NCI-H524 (cell line): ENCODE results near the gene MYH6.
"Not testable (repeated sequence)": the region's sequence is repeated elsewhere in the genome, so short reads cannot be mapped to it uniquely, and the experiment has no call there.

Source experiments
- DNase-seq, 2 experiments: peaks; one replicate each; lab custom pipeline; 2025; lab: John Stamatoyannopoulos, UW

Gene MYH6

DNA sequence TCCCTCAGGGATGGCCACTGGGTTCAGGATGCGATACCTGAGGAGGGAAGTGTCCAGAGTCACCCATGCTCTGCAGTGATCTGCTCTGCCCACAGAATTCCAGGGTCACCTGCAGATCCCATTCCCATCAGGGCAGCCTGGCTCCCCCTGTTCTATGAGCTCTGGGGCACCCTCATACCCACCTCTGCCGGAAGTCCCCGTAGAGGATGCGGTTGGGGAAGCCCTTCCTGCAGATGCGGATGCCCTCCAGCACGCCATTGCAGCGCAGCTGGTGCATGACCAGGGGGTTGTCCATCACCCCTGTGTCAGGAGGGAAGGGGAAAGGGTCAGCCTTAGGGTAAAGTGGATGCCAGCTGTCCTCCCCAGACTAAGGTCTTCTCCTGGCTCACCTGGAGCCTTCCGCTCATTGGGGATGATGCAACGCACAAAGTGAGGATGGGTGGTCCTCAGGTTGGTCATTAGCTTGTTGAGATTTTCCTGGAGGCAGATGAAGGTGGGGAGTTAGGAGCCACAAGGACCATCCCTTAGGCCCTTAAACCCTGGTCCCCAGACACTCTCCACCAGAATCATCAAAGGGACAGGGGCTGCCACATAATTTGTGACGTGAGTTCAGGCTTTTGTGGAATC, 11.2 kb downstream of the MYH6 start:
- no peak for DNase-seq

DNA sequence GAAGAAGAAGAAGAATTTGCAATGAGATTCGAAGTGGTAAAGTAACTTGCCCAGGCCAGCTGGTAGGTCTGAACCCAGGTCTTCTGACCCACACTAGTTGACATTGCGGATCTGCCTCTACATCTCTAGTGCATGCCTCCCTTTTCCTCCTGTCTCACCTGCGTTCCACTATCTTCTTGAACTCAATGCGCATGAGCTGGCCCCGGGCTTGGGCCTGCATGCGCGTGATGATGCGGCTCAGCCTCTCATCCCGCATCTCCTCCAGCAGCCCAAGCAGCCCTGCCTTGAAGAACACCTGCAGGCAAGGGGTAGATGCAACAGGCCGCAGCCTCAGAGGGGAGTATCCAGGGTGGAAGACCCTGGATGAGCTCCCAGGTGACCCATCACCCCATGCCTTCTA, 11.9 kb downstream of the MYH6 start:
- DNase-seq, result no peak

DNA sequence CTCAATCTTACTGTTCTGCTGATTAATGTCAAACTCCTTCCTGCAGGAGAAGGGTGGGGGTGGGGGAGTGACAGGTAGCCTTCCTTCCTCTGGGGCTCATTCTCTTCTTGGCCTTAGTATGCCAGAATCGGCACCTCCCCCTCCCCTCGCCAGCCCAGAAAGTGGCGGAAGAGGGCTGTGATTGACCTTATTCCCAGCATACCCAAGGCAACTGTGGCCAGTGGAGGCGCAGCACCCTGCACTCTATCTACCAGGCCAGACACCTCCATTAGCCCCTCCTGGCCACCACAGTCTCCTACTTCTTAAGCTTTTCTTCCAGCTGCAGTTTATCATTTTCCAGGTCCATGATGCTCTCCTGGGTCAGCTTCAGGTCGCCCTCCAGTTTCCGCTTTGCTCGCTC, 15.5 kb downstream of the MYH6 start:
- DNase-seq, result no peak

DNA sequence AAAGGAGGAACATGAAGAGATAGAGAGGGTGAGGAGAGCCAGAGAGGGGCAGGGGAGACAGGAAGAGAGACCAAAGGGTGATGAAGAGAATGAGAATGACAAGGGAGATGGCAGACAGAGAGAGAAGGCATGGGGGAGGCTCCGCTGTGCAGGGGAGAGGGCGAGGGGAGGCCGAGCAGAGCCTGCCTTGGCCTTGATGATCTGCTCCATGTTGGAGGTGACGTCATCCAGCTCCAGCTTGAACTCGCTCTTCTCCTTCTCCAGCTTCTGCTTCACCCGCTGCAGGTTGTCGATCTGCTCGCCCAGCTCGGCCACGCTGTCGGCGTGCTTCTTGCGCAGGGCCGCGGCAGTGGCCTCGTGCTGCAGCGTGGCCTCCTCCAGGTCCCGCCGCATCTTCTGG, 18.2 kb downstream of the MYH6 start:
- DNase-seq, result not testable (repeated sequence)

DNA sequence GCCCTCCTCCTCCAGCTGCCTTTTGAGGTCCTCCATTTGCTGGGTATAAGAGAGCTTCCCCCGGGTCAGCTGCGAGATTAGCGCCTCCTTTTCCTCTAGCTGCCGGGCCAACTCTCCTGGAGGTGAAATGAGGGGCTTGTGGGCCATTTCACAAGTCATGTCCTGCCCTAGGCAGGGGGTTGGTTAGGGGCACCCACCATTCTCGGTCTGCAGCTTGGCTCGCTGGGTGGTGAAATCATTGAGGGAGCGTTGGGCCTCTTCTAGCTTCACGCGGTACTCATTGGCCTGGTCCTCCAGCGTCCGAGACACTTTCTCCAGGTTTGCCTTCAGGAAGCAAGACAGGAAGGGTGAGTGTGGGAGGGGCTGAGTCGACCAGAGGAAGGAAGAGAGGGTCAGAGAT, 18.7 kb downstream of the MYH6 start:
- no peak for DNase-seq

DNA sequence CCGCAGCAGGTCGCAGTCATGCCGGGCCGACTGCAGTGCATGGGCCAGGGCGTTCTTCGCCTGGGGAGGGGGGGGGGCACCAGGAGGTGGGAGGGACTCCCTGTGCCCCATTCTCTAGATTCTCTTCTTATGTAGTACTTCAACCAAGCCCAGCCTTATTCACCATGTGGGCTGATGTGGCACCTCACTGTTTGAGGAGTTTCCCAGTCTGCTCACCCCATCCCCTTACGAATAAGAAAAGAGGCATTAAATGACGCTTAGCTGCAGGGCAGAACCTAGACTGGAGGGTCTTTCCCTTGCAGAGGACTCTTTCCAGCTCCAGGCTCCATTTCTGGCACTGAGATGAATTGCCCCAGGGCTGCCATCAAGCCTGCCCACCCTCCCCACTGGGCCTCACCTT, 19.1 kb downstream of the MYH6 start:
- DNase-seq, result no peak

DNA sequence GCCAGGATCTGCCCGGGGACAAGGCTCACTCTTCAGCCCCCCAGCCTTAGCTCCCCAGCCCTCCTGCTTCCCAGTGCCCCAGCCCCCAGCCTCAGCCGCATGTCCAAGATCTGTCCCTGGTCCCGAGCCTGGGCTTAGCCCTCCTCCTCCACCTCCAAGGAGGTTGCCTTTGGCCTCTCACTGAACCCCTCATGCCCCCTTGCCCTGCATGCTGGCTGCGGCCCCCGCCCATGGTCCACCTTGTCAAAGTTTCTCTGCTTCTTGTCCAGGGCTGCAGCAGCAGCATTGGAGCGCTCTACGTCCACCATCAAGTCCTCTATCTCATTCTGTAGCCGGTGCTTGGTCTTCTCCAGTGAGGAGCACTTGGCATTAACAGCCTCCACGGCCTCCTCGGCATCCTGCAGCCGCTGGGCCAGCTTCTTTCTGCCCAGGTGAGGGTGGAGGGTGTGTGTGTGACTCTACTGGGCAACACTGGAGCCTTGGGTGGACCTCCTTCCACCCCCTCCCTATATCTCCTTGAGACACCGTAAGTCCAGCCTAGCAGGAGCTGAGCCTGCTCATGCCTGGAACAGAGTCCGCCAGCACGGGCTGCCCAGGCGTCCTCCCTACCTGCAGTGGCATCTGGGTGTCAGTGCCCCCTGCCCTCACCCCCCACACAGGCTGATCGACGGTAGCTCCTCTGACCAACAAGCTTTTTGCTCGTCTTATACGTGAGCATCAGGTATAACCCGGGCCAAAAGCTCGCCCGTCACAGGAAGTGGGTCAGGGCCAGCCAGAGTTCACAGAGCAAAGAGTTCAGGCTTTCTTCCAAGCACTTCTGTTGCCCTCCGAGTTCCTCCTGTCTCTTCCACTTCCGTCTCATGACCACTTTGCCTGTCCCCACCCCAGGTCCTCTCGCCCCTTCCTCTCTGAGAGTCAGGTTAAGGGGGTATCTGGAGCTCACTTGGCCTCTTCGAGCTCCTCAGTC, 19.9 kb downstream of the MYH6 start:
- DNase-seq, result no peak

DNA sequence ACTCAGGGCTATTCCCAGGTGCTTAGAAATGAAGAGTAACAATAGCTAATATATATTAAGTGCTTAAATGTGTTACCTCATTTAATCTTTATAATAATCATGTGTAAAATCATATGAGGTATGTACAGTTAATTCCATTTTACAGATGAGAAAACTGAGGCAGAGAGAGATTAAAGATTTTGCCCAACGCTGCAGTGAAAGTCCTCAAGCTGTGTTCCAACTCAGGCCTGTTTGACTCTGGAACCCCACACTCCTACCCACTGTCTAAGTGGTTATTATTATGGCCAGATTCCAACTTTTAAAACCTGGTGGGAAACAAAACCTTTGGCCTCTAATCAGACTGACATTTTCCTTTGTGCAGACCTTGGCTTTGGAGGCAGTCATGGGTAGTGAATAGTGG, 21.1 kb downstream of the MYH6 start:
- DNase-seq, result no peak

DNA sequence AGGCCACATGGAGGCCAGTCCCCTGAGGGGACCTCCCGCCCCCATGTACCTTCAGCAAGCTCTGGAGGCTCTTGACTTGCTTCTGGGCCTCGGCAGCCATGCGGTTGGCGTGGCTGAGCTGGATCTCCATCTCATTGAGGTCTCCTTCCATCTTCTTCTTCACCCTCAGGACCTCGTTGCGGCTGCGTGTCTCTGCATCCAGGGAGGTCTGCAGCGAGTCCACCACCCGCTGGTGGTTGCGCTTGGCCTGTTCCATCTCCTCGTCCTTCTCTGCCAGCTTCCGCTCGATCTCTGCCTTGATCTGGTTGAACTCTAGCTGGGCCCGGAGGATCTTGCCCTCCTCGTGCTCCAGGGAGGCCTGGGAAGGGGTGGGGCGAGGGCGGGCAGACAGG, 21.8 kb downstream of the MYH6 start:
- DNase-seq, result not testable (repeated sequence)

DNA sequence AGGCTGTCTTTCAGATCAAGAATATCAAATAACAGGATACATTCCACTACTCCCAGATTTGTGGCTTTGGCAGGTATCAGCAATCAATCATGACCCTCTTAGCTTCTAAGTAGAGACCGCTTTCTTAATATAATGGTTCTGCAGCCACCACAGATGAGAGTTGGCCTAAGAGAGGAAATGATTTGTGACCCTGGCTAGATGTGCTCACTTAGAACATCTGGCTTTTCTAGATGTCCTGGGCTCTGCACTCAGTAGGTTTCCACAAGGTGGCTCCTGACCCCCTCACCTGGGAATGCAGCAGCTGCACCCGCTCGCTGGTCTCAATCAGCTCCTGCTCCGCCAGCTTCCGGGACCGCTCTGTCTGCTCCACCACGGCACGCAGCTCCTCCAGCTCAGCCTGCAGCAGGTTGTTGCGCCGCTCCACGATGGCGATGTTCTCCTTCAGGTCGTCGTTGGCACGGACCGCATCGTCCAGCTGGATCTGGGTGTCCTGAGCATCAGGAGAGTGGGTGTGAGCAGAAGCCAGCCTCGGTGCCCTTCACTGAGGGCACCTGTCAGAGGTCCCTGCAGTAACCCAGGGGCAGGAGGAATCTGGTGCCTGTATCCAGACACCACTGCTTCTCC, 22.3 kb downstream of the MYH6 start:
- no peak for DNase-seq

DNA sequence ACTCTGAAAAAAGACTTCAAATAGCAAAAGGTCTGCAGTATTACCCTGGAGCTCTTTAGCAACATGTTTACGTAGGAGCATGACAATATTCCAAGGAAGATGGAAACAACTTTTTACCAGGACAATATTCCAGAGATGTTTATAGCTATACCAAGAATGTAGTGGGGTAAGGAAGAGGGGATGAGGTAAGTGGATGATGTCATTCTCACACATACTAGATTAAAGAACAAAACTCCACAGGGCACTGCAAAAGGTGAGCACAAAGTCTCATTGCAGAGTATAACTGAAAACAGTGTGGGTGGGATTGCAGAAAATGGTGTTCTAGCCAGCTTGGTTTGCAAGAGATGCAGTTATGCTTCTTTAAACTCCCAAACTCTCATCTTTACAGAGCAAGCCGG, 22.8 kb downstream of the MYH6 start:
- DNase-seq, result no peak

DNA sequence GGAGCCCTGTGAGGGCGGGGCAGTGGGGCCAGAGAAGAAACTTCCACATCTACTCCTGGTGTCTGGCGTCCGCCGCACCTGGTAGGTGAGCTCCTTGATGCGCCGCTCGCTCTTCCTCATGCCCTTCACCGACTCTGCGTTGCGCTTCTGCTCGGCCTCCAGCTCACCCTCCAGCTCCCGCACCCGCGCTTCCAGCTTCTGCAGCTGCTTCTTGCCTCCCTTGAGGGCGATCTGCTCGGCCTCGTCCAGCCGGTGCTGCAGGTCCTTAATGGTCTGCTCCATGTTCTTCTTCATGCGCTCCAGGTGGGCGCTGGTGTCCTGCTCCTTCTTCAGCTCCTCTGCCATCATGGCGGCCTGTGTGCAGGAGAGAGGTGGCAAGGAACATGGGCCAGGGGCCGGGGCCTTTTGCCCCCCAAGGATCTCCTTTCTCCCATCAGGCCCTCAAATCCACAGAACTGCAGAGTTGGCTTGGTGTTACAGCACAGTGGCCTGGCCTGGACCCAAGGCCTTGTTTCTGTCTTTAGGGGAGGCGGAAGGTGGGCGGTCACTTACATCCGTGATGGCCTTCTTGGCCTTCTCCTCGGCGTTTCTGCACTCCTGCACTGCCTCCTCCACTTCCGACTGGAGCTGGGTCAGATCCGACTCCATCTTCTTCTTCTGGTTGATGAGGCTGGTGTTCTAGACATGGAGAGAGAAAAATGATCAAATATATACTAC, 23.6 kb downstream of the MYH6 start:
- DNase-seq, result no peak

DNA sequence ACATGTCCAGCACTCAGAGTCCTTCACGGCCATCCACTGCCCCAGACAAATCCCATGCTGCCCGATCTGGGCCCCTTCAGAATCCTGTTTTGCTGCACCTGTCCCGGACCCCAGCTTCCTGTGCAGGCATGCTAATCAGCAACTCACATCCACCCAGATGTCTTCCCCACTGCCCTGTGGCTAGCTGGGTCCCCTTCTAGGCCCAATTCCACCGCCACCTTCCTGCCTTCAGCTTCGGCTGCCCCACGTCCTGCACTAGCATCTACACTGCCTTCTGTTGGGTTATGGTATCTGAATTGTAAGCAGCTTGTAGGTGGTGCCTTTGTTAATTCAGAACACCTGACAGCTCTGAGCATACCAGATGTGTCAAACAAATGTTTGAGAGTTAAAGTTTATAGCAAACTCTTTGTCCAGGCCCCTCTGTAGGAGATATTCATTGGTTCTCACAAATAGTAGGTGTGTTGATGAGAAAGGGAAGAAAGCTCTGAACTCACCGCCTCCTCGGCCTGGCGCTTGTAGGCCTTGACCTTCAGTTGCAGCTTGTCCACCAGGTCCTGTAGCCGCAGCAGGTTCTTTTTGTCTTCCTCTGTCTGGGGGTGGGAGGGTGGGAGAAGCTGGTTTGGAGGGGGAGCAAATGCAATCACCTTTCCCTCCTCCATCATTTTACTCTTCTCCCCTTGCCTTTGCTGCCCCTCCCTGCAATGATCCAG, 25.2 kb downstream of the MYH6 start:
- no peak for DNase-seq

DNA sequence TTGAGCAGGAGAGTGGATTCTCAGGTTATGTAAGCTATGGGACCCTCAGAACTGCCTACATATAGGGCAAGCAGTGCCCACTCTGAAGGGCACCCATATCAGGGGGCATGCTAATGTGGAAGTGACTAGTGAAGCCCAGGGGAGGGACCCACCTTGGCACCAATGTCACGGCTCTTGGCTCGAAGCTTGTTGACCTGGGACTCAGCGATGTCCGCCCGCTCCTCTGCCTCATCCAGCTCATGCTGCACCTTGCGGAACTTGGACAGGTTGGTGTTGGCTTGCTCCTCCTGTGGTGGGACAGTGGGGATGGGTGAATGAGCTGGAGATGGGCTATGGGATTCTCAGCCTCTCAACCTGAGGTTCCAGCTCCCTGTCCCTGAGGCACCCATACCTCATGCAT, 25.8 kb downstream of the MYH6 start:
- no peak for DNase-seq

DNA sequence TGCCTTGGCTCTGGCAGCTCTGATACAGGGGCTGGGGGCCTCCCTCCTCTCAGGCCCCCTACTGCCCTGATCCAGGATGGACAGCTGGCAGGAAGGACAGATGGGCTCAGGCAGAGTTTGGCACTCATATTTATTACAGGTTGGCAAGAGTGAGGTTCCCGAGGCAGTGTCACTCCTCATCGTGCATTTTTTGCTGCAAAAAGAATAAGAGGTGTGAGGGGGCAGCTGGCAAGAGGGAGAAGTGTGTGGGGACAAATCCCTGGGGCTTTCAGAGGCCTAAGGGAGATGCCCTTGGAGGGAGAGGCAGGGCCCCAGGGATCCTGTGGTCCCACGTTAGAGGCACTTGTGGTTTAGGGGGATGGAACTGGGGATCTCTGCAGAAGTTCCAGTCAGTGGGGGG, 26.2 kb downstream of the MYH6 start:
- peak in 1 of 2 experiments; percentile 30 for DNase-seq

DNA sequence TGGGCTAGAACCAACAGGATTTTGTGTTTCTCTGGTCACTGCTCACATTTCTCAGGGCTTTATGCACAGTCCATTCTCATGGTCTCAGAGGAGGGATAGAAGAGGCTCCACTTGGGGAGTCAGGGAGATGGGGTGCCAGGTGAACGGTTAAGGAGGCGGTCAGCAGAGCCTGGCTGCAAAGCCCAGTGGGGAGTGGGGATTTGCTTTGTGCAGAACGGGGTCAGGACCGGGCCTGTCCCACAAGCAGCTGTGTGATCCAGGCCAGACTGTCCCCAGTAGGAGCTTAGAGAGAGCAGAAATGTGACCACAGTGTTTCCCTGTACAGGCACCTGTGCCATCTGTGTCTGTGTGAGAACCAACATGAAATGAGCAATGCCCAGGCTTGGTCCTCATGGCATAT, 27.1 kb downstream of the MYH6 start:
- DNase-seq, result no peak

DNA sequence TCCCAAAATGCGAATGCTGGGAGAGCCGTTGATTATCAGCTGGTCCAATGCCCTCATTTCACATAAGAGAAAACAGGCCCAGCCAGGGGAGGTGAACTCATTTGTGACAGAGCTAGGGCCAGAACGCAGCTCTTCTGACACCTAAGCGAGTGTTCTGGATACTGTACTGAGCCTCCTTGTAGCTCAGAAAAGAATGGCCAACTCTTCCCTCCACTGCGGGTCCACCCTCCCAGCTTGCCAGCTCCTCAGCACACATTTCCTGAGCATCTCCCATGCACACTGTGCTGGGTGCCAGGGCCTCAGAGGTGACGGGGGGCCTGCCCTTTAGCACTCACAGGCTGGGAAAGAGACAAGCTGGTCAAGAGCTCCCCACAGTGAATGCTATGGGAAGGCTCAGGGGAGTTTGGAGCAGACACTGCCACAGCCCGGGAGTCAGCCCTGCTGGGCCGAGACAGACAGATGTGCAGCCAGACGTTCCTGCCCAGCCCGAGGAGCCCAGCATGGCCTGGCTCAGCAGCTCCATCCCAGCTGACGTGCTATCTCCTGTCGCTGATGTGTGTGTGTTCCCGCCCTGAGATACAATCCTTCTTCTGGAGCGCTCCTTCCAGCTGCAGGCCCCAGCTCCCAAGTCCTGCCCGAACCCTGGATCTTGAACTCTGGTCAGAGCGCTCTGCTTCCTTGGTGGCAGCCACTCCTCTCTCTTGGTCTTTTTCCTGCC, 27.7 kb downstream of the MYH6 start:
- DNase-seq, result no peak

DNA sequence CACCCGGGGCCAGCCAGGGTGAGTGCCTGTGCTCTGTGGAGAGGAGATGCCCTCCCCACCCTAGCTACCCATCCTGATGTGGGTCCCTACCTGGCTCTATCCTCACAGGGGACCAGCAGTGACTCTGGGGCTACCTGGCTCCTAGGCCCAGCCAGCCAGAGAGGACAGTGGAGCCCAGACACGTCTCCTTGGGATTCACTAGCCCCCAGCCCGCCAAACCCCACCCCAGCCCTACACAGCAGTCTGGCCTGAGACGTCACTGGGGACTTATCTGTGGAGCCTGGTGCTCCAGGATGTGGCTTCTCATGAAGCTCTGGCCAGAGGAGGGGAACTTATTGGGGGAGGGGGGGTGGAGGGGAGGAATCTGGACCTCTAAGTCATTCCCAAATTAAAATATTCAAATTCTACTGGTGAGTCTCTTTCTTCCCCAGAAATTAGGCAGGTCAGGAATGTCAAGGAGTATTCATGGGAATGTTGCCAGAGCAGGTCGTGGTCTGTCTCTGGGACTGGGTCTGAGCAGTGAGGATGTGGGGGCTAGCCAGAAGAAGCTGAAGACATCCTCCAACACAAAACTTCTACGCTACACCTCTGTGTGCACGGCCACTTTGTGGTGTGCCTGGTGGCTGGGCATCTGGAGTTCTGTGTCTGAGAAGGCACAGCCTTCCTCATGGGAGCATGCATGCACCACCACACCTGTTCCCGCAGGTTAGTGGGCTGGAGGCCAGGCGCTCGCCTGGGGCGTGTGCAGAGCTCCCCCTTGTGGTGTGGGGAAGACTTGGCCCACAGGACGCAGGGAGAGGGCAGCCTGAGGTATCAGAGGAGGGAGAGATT, 28.5 kb downstream of the MYH6 start:
- peak; percentile 56 to 80 for DNase-seq

DNA sequence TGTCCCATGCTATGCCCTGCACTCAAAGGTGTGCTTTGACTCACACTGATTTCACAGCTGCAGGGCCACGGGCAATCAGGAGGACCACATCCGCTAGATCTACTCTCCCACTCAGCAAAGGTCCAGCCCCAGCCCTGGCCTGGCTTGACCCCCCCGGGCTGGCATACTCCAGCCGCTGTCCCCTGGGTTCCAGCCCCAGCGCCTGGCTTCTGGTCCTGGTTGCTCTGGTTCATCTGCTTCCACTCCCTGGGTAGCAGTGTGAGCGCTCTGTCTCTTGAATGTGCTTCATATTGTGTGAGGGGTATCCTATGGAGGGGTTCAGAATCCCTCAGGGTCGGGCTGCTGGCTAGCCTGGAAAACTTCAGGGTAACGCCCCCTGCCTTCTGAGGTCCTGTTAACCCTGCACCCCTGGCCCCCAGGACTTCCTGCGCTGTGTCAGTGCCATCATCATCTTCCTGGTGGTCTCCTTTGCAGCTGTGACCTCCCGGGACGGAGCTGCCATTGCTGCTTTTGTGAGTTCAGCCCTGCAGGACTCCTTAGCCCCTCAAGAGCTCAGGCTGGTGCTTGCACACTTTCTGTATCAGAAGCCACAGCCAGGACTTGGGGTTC, 29.4 kb downstream of the MYH6 start:
- no peak for DNase-seq
